Ecto neural progenitor cell (in vitro differentiated cells): ENCODE results near the gene ENO2.
A peak's percentile ranks its signal among the peaks of the same experiment; 100 is the strongest.

Experiments used
- DNase-seq: peaks from one replicate; pipeline ENCODE4 v3.0.0-alpha.2; 2018; ENCODE audit warnings: low spot score

ENO2 gene

GRCh38 chr12:6912164-6912935 is 2.0 kb upstream of the ENO2 start:
- DNase-seq = no peak

GRCh38 chr12:6914947-6915788 is 788 bp downstream of the ENO2 start:
- peak; percentile 89 for DNase-seq

- DNase-seq = no peak
Observed at GRCh38 chr12:6915789-6916285, 1.5 kb downstream of the ENO2 start.

- no peak for DNase-seq
Observed at GRCh38 chr12:6916426-6917200, 2.2 kb downstream of the ENO2 start.

GRCh38 chr12:6917491-6918231 is 3.3 kb downstream of the ENO2 start:
- no peak for DNase-seq

GRCh38 chr12:6919588-6919987 is 5.2 kb downstream of the ENO2 start:
- DNase-seq = no peak

GRCh38 chr12:6921539-6921938 is 7.2 kb downstream of the ENO2 start:
- DNase-seq = no peak

- no peak for DNase-seq
Observed at GRCh38 chr12:6921996-6922946, 7.9 kb downstream of the ENO2 start.

- DNase-seq = no peak
Observed at GRCh38 chr12:6923003-6923732, 8.8 kb downstream of the ENO2 start.

- DNase-seq = no peak
Observed at GRCh38 chr12:6923851-6924250, 9.5 kb downstream of the ENO2 start.

- DNase-seq = peak; percentile 67
Observed at GRCh38 chr12:6925239-6925539, 10.8 kb downstream of the ENO2 start.

GRCh38 chr12:6925540-6926279 is 11.3 kb downstream of the ENO2 start:
- peak; percentile 84 for DNase-seq

GRCh38 chr12:6927379-6928021 is 13.1 kb downstream of the ENO2 start, which contains the start of gene ATN1:
Gene ATN1 (plus strand): TSS chr12:6927959. CDS start chr12:6934002, 6,043 bp downstream.
- peak; percentile 86 for DNase-seq

- peak; percentile 67 for DNase-seq
Observed at GRCh38 chr12:6928022-6928702, 13.8 kb downstream of the ENO2 start.

GRCh38 chr12:6928703-6929407 is 14.5 kb downstream of the ENO2 start:
- DNase-seq = no peak

GRCh38 chr12:6929466-6930452 is 15.4 kb downstream of the ENO2 start:
- no peak for DNase-seq
